HepG2 (cell line): ENCODE measurements around the gene CHPF. TPM values are rescaled to one million over a fixed set of nuclear protein-coding genes. Genes with fewer than 3 reads are reported as not detected.

Experiments used
- FOSL2 ChIP-seq: sonication (generic); formaldehyde crosslinking; IDR thresholded peaks from 2 replicates; pipeline ENCODE4 v1.4.0; 2020; ENCODE audit warnings: missing genetic modification reagents
- SNRNP70 ChIP-seq: fragments of 200-400 bp; formaldehyde crosslinking; IDR thresholded peaks from 2 replicates; pipeline ENCODE4 v1.6.1; 2017; ENCODE audit warnings: mild to moderate bottlenecking, low read depth, low read length, moderate library complexity
- TOPORS ChIP-seq: sonication (generic); formaldehyde crosslinking; IDR thresholded peaks from 2 replicates; pipeline ENCODE4 v1.8.0; 2023; ENCODE audit warnings: mild to moderate bottlenecking, missing genetic modification reagents
- ZNF224 ChIP-seq: sonication (generic); formaldehyde crosslinking; IDR thresholded peaks from 2 replicates; pipeline ENCODE4 v1.5.0; 2020; ENCODE audit warnings: mild to moderate bottlenecking, missing genetic modification reagents
- ZNF326 ChIP-seq: sonication (generic); formaldehyde crosslinking; IDR thresholded peaks from 2 replicates; pipeline ENCODE4 v1.4.0; 2020; ENCODE audit warnings: missing genetic modification reagents, borderline replicate concordance
- ZNF768 ChIP-seq: sonication (generic); formaldehyde crosslinking; IDR thresholded peaks from 2 replicates; pipeline ENCODE4 v1.4.0; 2020; ENCODE audit warnings: missing genetic modification reagents
- ZNF772 ChIP-seq: sonication (generic); formaldehyde crosslinking; IDR thresholded peaks from 2 replicates; pipeline ENCODE4 v1.5.0; 2020; ENCODE audit warnings: mild to moderate bottlenecking, missing genetic modification reagents
- ZNF775 ChIP-seq: sonication (generic); formaldehyde crosslinking; IDR thresholded peaks from 2 replicates; pipeline ENCODE4 v1.4.0; 2020; ENCODE audit warnings: missing genetic modification reagents, mild to moderate bottlenecking, moderate library complexity, borderline replicate concordance
- polyA plus RNA-seq, 8 experiments: library from polyadenylated mRNA; depleted of rRNA in 3 of 8; stranded (reverse) in 7 of 8; unstranded in 1 of 8; fragments of >200 nt; fragmentation: Illumina TruSeq in 4 of 8; extraction: Trizol in 4 of 8; gene quantifications; 2 replicates each; pipeline versions ENCODE4 v1.2.1 to v1.2.3, GENCODE V29; 2011 to 2016; ENCODE audit warnings: low read depth in 4 of 8, missing spikeins in 1 of 8, mixed read lengths in 1 of 8; ENCODE audit not compliant: insufficient read depth in 1 of 8
- total RNA-seq, 5 experiments: library from RNA; depleted of rRNA; stranded (reverse); fragments of >200 nt; fragmentation: Illumina TruSeq; extraction: Trizol; gene quantifications; 2 replicates each; pipeline ENCODE4 v1.2.3, GENCODE V29; 2016; ENCODE audit warnings: low read depth in 1 of 5
- TF ChIP-seq, protein P1 (sequence below): sonication (generic); formaldehyde crosslinking; IDR thresholded peaks from 2 replicates; pipeline ENCODE4 v1.4.0; 2020; ENCODE audit warnings: missing genetic modification reagents
- TF ChIP-seq, protein P2 (sequence below): sonication (generic); formaldehyde crosslinking; IDR thresholded peaks from 2 replicates; pipeline ENCODE4 v1.4.0; 2020; ENCODE audit warnings: missing genetic modification reagents
- TF ChIP-seq, protein P3 (sequence below): sonication (generic); formaldehyde crosslinking; IDR thresholded peaks from 2 replicates; pipeline ENCODE4 v1.5.1; 2020; ENCODE audit warnings: missing genetic modification reagents, mild to moderate bottlenecking, borderline replicate concordance
- TF ChIP-seq, protein P4 (sequence below): sonication (generic); formaldehyde crosslinking; IDR thresholded peaks from 2 replicates; pipeline ENCODE4 v1.4.0; 2020; ENCODE audit warnings: missing genetic modification reagents, borderline replicate concordance

CHPF gene
- total and polyA plus RNA-seq, 2 of the 13 experiments (the other 11 are each of a cell fraction or from before 2014, with no cell fraction given): 79.6 to 111 TPM

DNA sequence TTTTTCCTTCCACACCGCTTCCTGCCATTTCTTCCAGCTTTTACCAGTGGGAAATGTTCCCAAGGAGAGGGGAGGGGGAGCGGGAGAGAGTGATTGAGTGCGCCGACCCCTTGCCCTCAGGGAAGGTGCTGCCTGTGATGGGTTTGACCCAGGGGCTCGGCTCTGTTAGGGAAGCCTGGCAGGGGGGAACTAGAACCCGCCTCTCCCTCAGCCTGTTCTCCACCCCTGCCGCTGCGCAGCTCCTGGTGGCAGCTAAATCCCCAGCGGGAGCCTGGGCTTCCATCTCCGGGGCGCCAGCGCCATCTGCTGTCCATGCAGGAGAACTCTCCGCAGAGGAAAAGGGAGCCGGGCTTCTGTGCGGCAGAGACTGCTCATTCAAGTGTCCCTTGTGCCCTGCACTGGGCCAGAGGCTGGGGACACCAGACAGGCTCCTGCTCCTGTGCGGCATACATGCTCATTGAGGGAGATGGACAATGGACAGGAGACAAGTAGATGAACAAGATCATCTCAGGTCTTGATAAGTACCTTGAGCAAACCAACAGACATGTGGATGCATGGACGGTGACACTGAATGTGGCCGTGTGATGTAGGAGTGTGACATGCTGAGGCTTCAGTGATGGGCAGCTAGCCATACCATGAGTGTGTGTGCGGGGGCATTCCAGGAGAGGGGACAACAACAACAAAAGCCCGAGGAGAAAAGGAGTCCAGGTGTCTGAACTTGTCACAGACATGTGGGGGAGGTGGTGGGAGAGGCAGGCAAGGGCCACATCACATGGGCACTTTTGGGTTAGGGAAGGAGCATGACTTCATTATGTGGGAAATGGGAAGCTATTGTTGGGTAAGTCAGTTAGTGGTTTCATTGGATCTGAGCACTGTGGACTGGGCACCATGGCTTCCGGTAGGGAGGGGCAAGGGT, 13.3 kb downstream of the CHPF start (continued):
- TF ChIP-seq TOPORS (CRISPR knock-in tag) (no peak), ZNF772 (CRISPR knock-in tag) (peak; percentile 77), ZNF224 (CRISPR knock-in tag) (no peak), ZNF768 (peak; percentile 59; the same call in 1 of the 2 replicates), ZNF326 (CRISPR knock-in tag) (no peak), FOSL2 (peak; percentile 29; the same call in 1 of the 2 replicates), ZNF775 (no peak), SNRNP70 (no peak)
- TF ChIP-seq, protein P1, sequence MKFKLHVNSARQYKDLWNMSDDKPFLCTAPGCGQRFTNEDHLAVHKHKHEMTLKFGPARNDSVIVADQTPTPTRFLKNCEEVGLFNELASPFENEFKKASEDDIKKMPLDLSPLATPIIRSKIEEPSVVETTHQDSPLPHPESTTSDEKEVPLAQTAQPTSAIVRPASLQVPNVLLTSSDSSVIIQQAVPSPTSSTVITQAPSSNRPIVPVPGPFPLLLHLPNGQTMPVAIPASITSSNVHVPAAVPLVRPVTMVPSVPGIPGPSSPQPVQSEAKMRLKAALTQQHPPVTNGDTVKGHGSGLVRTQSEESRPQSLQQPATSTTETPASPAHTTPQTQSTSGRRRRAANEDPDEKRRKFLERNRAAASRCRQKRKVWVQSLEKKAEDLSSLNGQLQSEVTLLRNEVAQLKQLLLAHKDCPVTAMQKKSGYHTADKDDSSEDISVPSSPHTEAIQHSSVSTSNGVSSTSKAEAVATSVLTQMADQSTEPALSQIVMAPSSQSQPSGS (CRISPR knock-in tag): no peak
- TF ChIP-seq, protein P2, sequence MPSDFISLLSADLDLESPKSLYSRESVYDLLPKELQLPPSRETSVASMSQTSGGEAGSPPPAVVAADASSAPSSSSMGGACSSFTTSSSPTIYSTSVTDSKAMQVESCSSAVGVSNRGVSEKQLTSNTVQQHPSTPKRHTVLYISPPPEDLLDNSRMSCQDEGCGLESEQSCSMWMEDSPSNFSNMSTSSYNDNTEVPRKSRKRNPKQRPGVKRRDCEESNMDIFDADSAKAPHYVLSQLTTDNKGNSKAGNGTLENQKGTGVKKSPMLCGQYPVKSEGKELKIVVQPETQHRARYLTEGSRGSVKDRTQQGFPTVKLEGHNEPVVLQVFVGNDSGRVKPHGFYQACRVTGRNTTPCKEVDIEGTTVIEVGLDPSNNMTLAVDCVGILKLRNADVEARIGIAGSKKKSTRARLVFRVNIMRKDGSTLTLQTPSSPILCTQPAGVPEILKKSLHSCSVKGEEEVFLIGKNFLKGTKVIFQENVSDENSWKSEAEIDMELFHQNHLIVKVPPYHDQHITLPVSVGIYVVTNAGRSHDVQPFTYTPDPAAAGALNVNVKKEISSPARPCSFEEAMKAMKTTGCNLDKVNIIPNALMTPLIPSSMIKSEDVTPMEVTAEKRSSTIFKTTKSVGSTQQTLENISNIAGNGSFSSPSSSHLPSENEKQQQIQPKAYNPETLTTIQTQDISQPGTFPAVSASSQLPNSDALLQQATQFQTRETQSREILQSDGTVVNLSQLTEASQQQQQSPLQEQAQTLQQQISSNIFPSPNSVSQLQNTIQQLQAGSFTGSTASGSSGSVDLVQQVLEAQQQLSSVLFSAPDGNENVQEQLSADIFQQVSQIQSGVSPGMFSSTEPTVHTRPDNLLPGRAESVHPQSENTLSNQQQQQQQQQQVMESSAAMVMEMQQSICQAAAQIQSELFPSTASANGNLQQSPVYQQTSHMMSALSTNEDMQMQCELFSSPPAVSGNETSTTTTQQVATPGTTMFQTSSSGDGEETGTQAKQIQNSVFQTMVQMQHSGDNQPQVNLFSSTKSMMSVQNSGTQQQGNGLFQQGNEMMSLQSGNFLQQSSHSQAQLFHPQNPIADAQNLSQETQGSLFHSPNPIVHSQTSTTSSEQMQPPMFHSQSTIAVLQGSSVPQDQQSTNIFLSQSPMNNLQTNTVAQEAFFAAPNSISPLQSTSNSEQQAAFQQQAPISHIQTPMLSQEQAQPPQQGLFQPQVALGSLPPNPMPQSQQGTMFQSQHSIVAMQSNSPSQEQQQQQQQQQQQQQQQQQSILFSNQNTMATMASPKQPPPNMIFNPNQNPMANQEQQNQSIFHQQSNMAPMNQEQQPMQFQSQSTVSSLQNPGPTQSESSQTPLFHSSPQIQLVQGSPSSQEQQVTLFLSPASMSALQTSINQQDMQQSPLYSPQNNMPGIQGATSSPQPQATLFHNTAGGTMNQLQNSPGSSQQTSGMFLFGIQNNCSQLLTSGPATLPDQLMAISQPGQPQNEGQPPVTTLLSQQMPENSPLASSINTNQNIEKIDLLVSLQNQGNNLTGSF (CRISPR knock-in tag): no peak
- TF ChIP-seq, protein P3, sequence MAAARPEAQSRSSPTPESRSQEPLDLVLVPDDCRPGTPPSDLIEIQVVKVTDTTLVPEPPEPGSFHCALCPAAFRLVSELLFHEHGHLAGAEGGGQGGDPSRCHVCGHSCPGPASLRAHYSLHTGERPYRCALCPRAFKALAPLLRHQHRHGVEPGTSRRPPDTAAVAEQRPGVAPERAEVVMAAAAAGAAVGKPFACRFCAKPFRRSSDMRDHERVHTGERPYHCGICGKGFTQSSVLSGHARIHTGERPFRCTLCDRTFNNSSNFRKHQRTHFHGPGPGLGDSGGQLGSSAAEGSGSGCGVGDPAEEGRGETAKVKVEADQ (CRISPR knock-in tag): 0 out of 2 replicates have a peak, but pooled peaks have one; percentile 54
- TF ChIP-seq, protein P4, sequence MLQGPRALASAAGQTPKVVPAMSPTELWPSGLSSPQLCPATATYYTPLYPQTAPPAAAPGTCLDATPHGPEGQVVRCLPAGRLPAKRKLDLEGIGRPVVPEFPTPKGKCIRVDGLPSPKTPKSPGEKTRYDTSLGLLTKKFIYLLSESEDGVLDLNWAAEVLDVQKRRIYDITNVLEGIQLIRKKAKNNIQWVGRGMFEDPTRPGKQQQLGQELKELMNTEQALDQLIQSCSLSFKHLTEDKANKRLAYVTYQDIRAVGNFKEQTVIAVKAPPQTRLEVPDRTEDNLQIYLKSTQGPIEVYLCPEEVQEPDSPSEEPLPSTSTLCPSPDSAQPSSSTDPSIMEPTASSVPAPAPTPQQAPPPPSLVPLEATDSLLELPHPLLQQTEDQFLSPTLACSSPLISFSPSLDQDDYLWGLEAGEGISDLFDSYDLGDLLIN (CRISPR knock-in tag): no peak
